ENCODE data around the gene MCC.

GRCh38 chr5:113027015-113027414 lies 461.2 kb downstream of the MCC start:
- TF ChIP-seq CTCF (IDR thresholded peaks at IDR 0.05) (no peak), POLR2A (IDR thresholded peaks at IDR 0.05) (no peak)

All from uterus (tissue), 2 donors.